GM06990 (cell line): ENCODE measurements around the gene PWWP2B.

Source experiments
- DNase-seq: peaks from one replicate; pipeline ENCODE4 v3.0.0-alpha.2; 2011; ENCODE audit not compliant: insufficient read length; ENCODE audit errors: extremely low read depth
- H3K27me3 ChIP-seq: replicated peaks from 2 replicates; pipeline ENCODE4 v1.6.0; 2011; ENCODE audit warnings: low read length; ENCODE audit not compliant: control insufficient read depth, insufficient read depth
- H3K36me3 ChIP-seq: 2 replicates; pipeline ENCODE4 v1.5.1; 2011; ENCODE audit warnings: low read length; ENCODE audit not compliant: control insufficient read depth, insufficient read depth
- H3K4me3 ChIP-seq: replicated peaks from 2 replicates; pipeline ENCODE4 v1.5.1; 2011; ENCODE audit warnings: low read depth, mild to moderate bottlenecking, control low read depth, low read length
- TF ChIP-seq, protein P1 (sequence below): IDR thresholded peaks from 2 replicates; pipeline ENCODE4 v1.5.1; 2011; ENCODE audit warnings: low read length, control low read depth, mild to moderate bottlenecking, inconsistent platforms; ENCODE audit not compliant: insufficient read depth, poor library complexity, severe bottlenecking

PWWP2B gene

DNA sequence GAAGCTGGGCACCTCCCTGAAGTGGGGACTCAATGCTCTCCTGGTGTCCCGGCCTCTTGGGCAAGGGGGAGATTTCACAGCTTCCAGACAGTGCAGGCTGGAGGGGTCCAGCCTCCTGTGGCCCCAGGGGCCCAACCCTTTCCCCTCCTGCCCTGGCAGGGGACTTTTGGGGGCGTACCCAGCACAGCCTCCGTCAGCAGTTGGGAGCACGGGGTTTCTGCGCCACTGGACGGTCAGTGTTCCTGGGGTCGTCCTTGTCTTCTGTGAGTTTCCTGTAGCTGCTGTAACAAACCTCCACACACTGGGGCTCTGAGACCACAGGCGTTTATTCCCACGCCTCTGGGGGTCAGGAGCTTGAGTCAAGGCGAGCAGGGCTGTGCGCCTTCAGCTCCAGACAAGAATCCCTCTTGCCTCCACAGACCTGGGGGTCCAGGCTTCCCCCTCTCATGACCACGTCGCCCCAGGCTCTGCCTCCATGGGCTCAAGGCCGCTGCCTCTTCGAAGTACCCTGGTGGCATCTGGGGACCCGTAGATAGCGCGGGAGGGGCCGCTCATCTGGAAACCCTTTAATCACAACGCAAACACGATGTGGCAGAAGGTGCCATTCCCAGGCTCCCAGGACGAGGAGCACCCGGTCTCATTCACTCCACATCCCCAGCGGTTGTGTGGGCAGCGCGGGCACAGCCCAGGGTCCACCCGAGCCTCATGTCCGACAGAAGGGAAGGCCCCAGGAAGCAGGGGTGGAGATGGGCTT, 14.0 kb downstream of the PWWP2B start:
- Histone ChIP-seq H3K27me3 (no peaks in the 10 kb centered on the region; the same call in 1 of the 2 replicates), H3K36me3 (no peaks in the 10 kb centered on the region), H3K4me3 (no peak overlapping the region)
- TF ChIP-seq, protein P1, sequence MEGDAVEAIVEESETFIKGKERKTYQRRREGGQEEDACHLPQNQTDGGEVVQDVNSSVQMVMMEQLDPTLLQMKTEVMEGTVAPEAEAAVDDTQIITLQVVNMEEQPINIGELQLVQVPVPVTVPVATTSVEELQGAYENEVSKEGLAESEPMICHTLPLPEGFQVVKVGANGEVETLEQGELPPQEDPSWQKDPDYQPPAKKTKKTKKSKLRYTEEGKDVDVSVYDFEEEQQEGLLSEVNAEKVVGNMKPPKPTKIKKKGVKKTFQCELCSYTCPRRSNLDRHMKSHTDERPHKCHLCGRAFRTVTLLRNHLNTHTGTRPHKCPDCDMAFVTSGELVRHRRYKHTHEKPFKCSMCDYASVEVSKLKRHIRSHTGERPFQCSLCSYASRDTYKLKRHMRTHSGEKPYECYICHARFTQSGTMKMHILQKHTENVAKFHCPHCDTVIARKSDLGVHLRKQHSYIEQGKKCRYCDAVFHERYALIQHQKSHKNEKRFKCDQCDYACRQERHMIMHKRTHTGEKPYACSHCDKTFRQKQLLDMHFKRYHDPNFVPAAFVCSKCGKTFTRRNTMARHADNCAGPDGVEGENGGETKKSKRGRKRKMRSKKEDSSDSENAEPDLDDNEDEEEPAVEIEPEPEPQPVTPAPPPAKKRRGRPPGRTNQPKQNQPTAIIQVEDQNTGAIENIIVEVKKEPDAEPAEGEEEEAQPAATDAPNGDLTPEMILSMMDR, result no peak
- no peak for DNase-seq

DNA sequence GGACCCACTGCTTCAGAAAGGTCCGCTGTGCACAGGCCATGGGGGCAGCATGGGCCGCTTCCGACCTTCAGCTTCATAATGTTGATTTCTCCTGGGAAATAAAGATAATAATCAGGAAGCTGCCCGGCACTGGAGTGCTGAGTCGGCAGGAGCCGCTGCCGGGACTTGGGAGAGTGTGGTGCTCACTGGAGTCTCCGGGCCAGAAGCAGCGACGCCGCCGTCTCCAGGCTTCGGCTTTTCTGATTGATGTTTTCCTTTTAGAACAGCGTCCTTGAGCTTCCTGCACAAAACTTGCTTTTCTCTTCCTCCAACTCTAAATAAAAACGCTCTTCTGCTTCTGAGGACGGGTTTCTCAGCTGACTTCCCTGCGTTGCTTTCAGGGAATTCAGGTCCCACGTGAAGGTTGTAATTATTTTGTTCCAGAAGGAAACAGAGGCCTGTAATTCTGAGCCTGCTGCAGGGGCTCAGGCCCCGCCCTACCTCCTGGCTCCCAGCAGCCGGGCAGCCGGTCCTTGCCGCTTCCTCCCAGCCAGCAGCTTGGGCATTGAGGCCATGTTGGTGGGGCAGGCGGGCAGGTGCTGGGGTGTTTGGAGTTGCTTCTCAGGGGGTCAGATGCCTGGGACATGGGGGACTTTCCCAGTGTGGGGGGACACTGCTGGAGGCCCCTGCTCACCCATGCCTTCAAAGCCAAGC, 14.7 kb downstream of the PWWP2B start:
- DNase-seq, result no peak
- TF ChIP-seq, protein P1, result no peak
- H3K36me3 ChIP-seq, result no peaks in the 10 kb centered on the region
- H3K27me3 ChIP-seq, result no peaks in the 10 kb centered on the region; the same call in 1 of the 2 replicates
- H3K4me3 ChIP-seq, result no peak overlapping the region

DNA sequence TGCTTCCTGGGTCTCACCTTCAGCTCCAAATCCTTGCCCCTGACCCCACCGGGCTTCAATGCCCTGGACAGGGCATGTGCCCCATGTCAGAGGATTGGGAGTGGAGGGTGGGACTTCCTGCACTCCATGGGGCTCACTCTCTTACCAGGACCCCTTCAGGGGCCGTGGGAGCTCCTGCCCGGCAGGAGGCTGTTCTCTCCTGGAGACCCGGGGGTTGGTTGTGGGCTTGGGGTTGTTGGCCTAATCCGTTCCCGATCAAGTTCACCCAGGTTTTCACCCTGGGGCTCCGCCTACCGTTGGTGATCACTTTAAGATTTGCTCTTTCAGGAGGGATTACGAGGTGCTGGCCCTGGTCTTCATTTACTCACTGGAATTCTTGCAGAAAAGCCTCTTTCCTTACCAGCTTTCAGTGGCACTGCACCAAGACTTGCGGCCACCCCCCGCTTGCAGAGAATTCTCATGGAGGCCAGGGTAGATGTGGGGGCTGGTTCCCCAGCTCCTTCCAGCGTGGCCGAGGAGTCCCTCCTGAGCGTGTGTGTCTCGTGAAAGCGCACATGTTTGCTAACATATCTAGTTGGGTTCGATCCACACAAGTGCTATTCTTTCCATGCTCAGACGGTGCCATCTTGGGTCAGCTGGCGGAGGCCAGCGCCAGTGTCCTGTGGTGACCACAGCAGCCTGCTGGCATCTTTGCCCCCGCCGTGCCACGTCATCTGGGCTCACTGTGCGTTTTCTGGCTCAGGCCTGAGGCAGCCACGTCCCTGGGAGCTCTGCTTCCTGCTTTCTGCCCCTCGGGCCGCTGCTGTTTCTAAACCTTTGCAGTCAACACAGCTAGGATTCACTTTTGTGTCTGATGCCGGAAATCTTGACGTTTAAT, 15.6 kb downstream of the PWWP2B start:
- DNase-seq, result no peak
- TF ChIP-seq, protein P1, result no peak
- Histone ChIP-seq H3K4me3 (no peak overlapping the region), H3K36me3 (no peaks in the 10 kb centered on the region), H3K27me3 (no peaks in the 10 kb centered on the region; the same call in 1 of the 2 replicates)

DNA sequence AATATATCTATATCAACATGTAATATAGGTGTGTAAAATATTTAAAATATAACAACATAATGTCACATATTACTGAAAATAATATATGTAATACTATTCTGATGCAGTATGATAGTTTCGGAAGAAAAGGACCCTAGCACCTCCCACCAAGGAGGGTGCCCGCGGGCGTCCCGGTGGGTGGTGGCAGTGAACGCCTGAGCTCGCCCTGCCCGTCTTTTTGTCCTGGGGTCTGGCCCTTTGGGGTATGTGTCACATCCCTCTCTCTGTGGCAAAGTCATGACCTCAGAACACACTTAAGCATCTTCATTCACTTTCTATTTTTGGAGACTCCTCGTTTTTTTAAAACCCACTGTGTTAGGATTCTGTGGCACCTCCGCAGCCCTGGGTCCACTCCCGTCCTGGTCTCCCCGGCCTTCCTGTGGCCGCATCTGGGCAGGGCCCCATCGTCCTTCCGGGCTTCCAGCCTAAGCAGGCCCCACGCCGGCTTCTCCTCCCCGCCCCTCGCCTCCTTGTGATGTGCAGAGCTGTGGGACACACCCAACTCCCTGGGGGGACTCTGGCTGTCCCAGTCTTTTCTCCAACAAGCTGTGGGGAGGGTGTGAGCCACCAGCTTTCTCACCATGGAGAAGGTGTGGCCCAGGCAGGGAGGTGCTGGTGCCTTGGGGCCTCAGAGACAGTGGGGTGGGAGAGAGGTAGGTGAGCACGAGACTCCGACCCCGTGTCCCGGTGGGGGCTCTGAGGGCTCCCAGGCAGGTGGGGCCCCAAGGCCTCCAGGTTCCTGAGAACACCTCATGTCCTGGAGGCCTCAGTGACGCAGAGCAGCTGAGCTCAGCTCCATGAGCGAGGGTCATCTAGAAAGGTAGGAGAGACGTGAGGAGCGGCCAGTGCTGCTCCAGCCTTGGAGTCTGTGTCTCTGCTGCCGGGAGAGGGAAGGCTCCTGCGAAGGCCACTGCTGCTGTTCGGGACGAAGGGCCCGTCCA, 16.5 kb downstream of the PWWP2B start:
- no peak overlapping the region for H3K4me3 ChIP-seq
- TF ChIP-seq, protein P1, result no peak

More for the DNA sequence above, 16.5 kb downstream of the PWWP2B start:
- DNase-seq, result no peak
- Histone ChIP-seq H3K36me3 (no peaks in the 10 kb centered on the region), H3K27me3 (no peaks in the 10 kb centered on the region; the same call in 1 of the 2 replicates)
